Endothelial cell of umbilical vein (primary cell): ENCODE results near the gene RAB18. TPM values are rescaled to one million over a fixed set of nuclear protein-coding genes. Genes with fewer than 3 reads are reported as not detected.

Source experiments
- Bru-seq: library from RNA; stranded (reverse); fragments of 400-500 nt; gene quantifications from one replicate; lab custom pipeline; 2021; lab: Mats Ljungman, UMichigan
- BruChase-seq, 2 experiments: library from RNA; stranded (reverse); fragments of 400-500 nt; gene quantifications; one replicate each; lab custom pipeline; 2021; lab: Mats Ljungman, UMichigan
- BruUV-seq: library from RNA; stranded (reverse); fragments of 400-500 nt; replicated peaks from 2 replicates; lab custom pipeline; 2021; lab: Mats Ljungman, UMichigan
- CTCF ChIA-PET: fragments of 300-600, 350-600 bp; sonication (Branson Sonifier 250); formaldehyde crosslinking; loops from one replicate; lab custom pipeline; 2021; ENCODE audit warnings: antibody characterized with exemption, inconsistent platforms; lab: Charles Lee
- POLR2A ChIA-PET: fragments of 300-600, 350-600 bp; sonication (Branson Sonifier 250); formaldehyde crosslinking; loops from one replicate; lab custom pipeline; 2021; ENCODE audit warnings: antibody characterized with exemption, inconsistent platforms; lab: Charles Lee
- DNase-seq: peaks from one replicate; pipeline ENCODE4 v3.0.0-alpha.2; 2011; ENCODE audit warnings: low read depth, low spot score
- FAIRE-seq: peaks from 2 replicates; lab custom pipeline; 2011; peaks lifted over from hg19 to GRCh38; lab: Jason Lieb, UNC
- H2AFZ ChIP-seq: 2 replicates; pipeline ENCODE4 v1.6.0; 2012; ENCODE audit warnings: low read depth, low read length, control low read depth, inconsistent platforms
- H3K27ac ChIP-seq: 2 replicates; pipeline ENCODE4 v1.5.1; 2011; ENCODE audit warnings: low read depth, mild to moderate bottlenecking, control low read depth, low read length, moderate library complexity; ENCODE audit not compliant: insufficient read depth
- H3K27me3 ChIP-seq, 2 experiments: 2 replicates each; pipeline versions ENCODE4 v1.6.0 to v1.6.1; 2011; ENCODE audit warnings: low read length in 2 of 2, mixed read lengths in 1 of 2; ENCODE audit not compliant: control insufficient read depth in 2 of 2, insufficient read depth in 2 of 2
- H3K36me3 ChIP-seq, 2 experiments: 2 replicates in 1 of 2; 3 replicates in 1 of 2; pipeline ENCODE4 v1.5.1; 2011; ENCODE audit warnings: low read length in 2 of 2, mild to moderate bottlenecking in 1 of 2, moderate library complexity in 1 of 2; ENCODE audit not compliant: control insufficient read depth in 2 of 2, insufficient read depth in 2 of 2; ENCODE audit errors: extremely low read depth in 1 of 2
- H3K4me1 ChIP-seq: 3 replicates; pipeline ENCODE4 v1.5.1; 2011; ENCODE audit warnings: mild to moderate bottlenecking, low read length; ENCODE audit not compliant: control insufficient read depth, insufficient read depth; ENCODE audit errors: extremely low read depth
- H3K4me2 ChIP-seq: 2 replicates; pipeline ENCODE4 v1.6.1; 2011; ENCODE audit warnings: low read length, control low read depth, mixed read lengths; ENCODE audit not compliant: insufficient read depth
- H3K4me3 ChIP-seq, 3 experiments: fragments of 200-600 bp in 1 of 3; sonication (generic), shearing (Covaris generic) in 1 of 3; replicated peaks in 1 of 3; 2 replicates each; pipeline ENCODE4 v1.5.1; 2011 to 2016; ENCODE audit warnings: control low read depth in 3 of 3, low read length in 3 of 3, mild to moderate bottlenecking in 2 of 3, inconsistent platforms in 1 of 3, low read depth in 1 of 3, moderate library complexity in 1 of 3; ENCODE audit not compliant: insufficient read depth in 1 of 3
- H3K79me2 ChIP-seq: 2 replicates; pipeline ENCODE4 v1.6.0; 2012; ENCODE audit warnings: low read length, inconsistent platforms; ENCODE audit not compliant: control insufficient read depth, insufficient read depth
- H3K9ac ChIP-seq: replicated peaks from 2 replicates; pipeline ENCODE3; 2011; ENCODE audit warnings: low read length, control low read depth; ENCODE audit not compliant: insufficient read depth; ENCODE audit errors: extremely low read depth
- H3K9me1 ChIP-seq: replicated peaks from 3 replicates; pipeline ENCODE4 v1.6.0; 2011; ENCODE audit warnings: mild to moderate bottlenecking, low read length; ENCODE audit not compliant: control insufficient read depth, insufficient read depth; ENCODE audit errors: extremely low read depth
- H3K9me3 ChIP-seq: replicated peaks from 2 replicates; pipeline ENCODE4 v1.5.1; 2012; ENCODE audit warnings: low read length, inconsistent platforms; ENCODE audit not compliant: control insufficient read depth, insufficient read depth
- H4K20me1 ChIP-seq: replicated peaks from 2 replicates; pipeline ENCODE3; 2011; ENCODE audit warnings: mild to moderate bottlenecking, low read length; ENCODE audit not compliant: control insufficient read depth, insufficient read depth; ENCODE audit errors: extremely low read depth
- CTCF ChIP-seq, 2 donors: IDR thresholded peaks; 1 replicate in 1 of 2; 2 replicates in 1 of 2; pipeline ENCODE4 v1.5.1; 2011; ENCODE audit warnings: low read length in 2 of 2, mild to moderate bottlenecking in 2 of 2, moderate library complexity in 2 of 2, control low read depth in 1 of 2, inconsistent platforms in 1 of 2, low read depth in 1 of 2; ENCODE audit not compliant: insufficient read depth in 1 of 2; ENCODE audit errors: extremely low read depth in 1 of 2
- EZH2 ChIP-seq: IDR thresholded peaks from 2 replicates; pipeline ENCODE4 v1.6.1; 2012; ENCODE audit warnings: borderline replicate concordance, low read depth, mild to moderate bottlenecking, moderate library complexity, low read length, inconsistent platforms; ENCODE audit not compliant: severe bottlenecking
- FOS ChIP-seq: IDR thresholded peaks from 2 replicates; pipeline ENCODE4 v1.6.1; 2011; ENCODE audit warnings: mild to moderate bottlenecking, low read length, moderate library complexity, borderline replicate concordance; ENCODE audit not compliant: insufficient read depth
- GATA2 ChIP-seq: IDR thresholded peaks from 2 replicates; pipeline ENCODE4 v1.7.0; 2011; ENCODE audit warnings: low read depth, mild to moderate bottlenecking, moderate library complexity, mixed read lengths, low read length; ENCODE audit not compliant: insufficient read length, insufficient read depth
- JUN ChIP-seq: IDR thresholded peaks from 2 replicates; pipeline ENCODE4 v1.6.1; 2011; ENCODE audit warnings: borderline replicate concordance, low read depth; ENCODE audit not compliant: insufficient read length, insufficient read depth
- MAX ChIP-seq: IDR thresholded peaks from 2 replicates; pipeline ENCODE4 v1.6.1; 2011; ENCODE audit not compliant: insufficient read depth, insufficient read length
- MYC ChIP-seq: IDR thresholded peaks from one replicate; pipeline ENCODE4 v1.6.1; 2011; ENCODE audit warnings: mild to moderate bottlenecking, low read depth, low read length
- POLR2A ChIP-seq: IDR thresholded peaks from 2 replicates; pipeline ENCODE4 v1.6.1; 2012; ENCODE audit warnings: low read depth, mild to moderate bottlenecking, control low read depth, low read length
- POLR2AphosphoS5 ChIP-seq: IDR thresholded peaks from 2 replicates; pipeline ENCODE4 v1.6.1; 2012; ENCODE audit warnings: low read depth, mild to moderate bottlenecking, control low read depth, low read length, moderate library complexity; ENCODE audit not compliant: insufficient read depth
- dilution Hi-C: fragments of 300-500 bp; cut with MboI; formaldehyde crosslinking; loops from one replicate; pipeline ENCODE4 v1.15.0; 2019; ENCODE audit warnings: low sequenced_read_pairs; ENCODE audit not compliant: extremely low pct_ligation_motif_present
- intact Hi-C: fragments of 100-400 bp; cut with micrococcal nuclease; formaldehyde crosslinking; loops from one replicate; pipeline ENCODE4 v1.10.0; 2022
- long read RNA-seq: library from polyadenylated mRNA; stranded (forward); transcript quantifications from one replicate; pipeline ENCODE4 v2.0.0, GENCODE V29; 2021
- polyA minus RNA-seq, 3 experiments: library from RNA; depleted of rRNA, polyadenylated mRNA; stranded (reverse); fragments of >200 nt; gene quantifications; 1 replicate in 1 of 3; 2 replicates in 2 of 3; pipeline ENCODE4 v1.2.3, GENCODE V29; 2011
- polyA plus RNA-seq, 4 experiments: library from polyadenylated mRNA; depleted of rRNA in 3 of 4; stranded (reverse) in 3 of 4; unstranded in 1 of 4; fragments of >200 nt; gene quantifications; 2 replicates each; pipeline versions ENCODE4 v1.2.1 to v1.2.3, GENCODE V29; 2011 to 2012; ENCODE audit warnings: missing spikeins in 1 of 4
- total RNA-seq: library from RNA; stranded (reverse); gene quantifications from 2 replicates; pipeline ENCODE4 v1.2.3, GENCODE V29; 2021

RAB18 gene
- total RNA-seq (108 TPM in 2 replicates), polyA plus RNA-seq (14.6 and 20.4 TPM in 2 replicates), polyA minus RNA-seq (16.6 and 17.2 TPM in 2 replicates), Bru-seq, nascent RNA (percentile 95 among the genes with signal in this experiment), BruChase-seq, experiment 1, labeled RNA remaining after a 6-hour chase (percentile 91 among the genes with signal in this experiment), BruChase-seq, experiment 2, labeled RNA remaining after a 2-hour chase (percentile 97 among the genes with signal in this experiment)
- 25.7 and 27.7 TPM in 2 replicates for polyA plus RNA-seq (2011; cell fraction: cytosol; rRNA removed)
- polyA plus RNA-seq (2011; cell fraction: nucleus; rRNA removed) = 18.7 and 27.5 TPM in 2 replicates
- polyA plus RNA-seq (2012) = 86.0 and 106 TPM in 2 replicates
- polyA minus RNA-seq (2011; cell fraction: cytosol; rRNA and poly(A)+ RNA removed) = 16.2 TPM
- polyA minus RNA-seq (2011; cell fraction: nucleus; rRNA and poly(A)+ RNA removed) = 41.1 and 58.4 TPM in 2 replicates
- long read RNA-seq, full-length matches to known transcripts = 238 of 247 reads
- long read RNA-seq, partial matches to known transcripts = 2 of 247 reads
- long read RNA-seq, other reads (novel, unspliced or antisense) = 7 of 247 reads

GRCh38 chr10:27504007-27504807 lies at the start of gene RAB18:
Gene RAB18 (plus strand): TSS chr10:27504304. CDS start chr10:27504370, 66 bp downstream.
- no peak for TF ChIP-seq MAX
- no peak for TF ChIP-seq JUN
- no peak for TF ChIP-seq GATA2
- TF ChIP-seq MYC = peak; percentile 4
- TF ChIP-seq EZH2 = no peak
- TF ChIP-seq POLR2A = peak; percentile 95
- TF ChIP-seq CTCF (IDR thresholded peaks at IDR 0.05; ENCODE audit: extremely low read depth in 1 of 2, insufficient read depth in 1 of 2, low read depth in 1 of 2, low read length in 2 of 2) = no peak
- TF ChIP-seq POLR2AphosphoS5 = peak; percentile 95
- TF ChIP-seq FOS = no peak
- peaks cover 50% of the 10 kb centered on the region for H3K79me2 ChIP-seq
- peak within 1 kb of the TSS; percentile 98 for H3K4me2 ChIP-seq
- peak within 1 kb of the TSS; percentile 78 for H3K27ac ChIP-seq
- dilution Hi-C loops (no loop called here), intact Hi-C loops (loop anchor here (1.0 to 5.0 kb wide), 4 partner anchors 15 to 799 kb away; partner anchors contain the start of genes ACBD5 and MPP7)
- no peaks in the 10 kb centered on the region for H3K9me3 ChIP-seq
- POLR2A ChIA-PET = interaction anchor here (0.8 kb wide), 2 partner anchors 25 to 1028 kb away, joined by 3 to 8 read pairs; no protein-coding TSS in a partner anchor
- no peaks in the 10 kb centered on the region for H3K36me3 ChIP-seq
- no TSS peak for BruUV-seq
- peak; percentile 94 for FAIRE-seq
- no peaks in the 10 kb centered on the region for H3K9me1 ChIP-seq
- peak within 1 kb of the TSS; percentile 95 for H3K9ac ChIP-seq
- H3K4me1 ChIP-seq = peaks cover 13% of the 10 kb centered on the region
- H2AFZ ChIP-seq = peak within 1 kb of the TSS; percentile 93
- peak; percentile 99 for DNase-seq
- H3K4me3 ChIP-seq = peak within 1 kb of the TSS; percentile 79 to 97 (median 90)
- peaks cover 11 to 13% of the 10 kb centered on the region in 2 experiments for H3K27me3 ChIP-seq
- H4K20me1 ChIP-seq = no peaks in the 10 kb centered on the region
- CTCF ChIA-PET = interaction anchor here (0.6 to 1.9 kb wide), 11 partner anchors 14 to 778 kb away, joined by 3 to 6 read pairs (median 3); no protein-coding TSS in a partner anchor
